Left renal cortex interstitium (tissue), 4 donors: ENCODE results near the gene HPSE2. TPM values are rescaled to one million over a fixed set of nuclear protein-coding genes. Genes with fewer than 3 reads are reported as not detected.
A peak's percentile ranks its signal among the peaks of the same experiment; 100 is the strongest.

Source experiments
- DNase-seq, 4 donors: peaks; one replicate each; pipeline ENCODE4 v3.0.0-alpha.2; 2013; ENCODE audit warnings: low read depth in 4 of 4, low spot score in 2 of 4, missing footprints in 1 of 4
- polyA plus RNA-seq, 4 donors: library from polyadenylated mRNA; unstranded; fragments of 120-200 nt; gene quantifications; one replicate each; pipeline ENCODE4 v1.2.1, GENCODE V29; 2013; ENCODE audit not compliant: insufficient read length in 4 of 4

Gene HPSE2
- polyA plus RNA-seq, 4 donors = 0.98 to 1.8 (median 1.3) TPM

- DNase-seq = no peak
Measured at GRCh38 chr10:98424295-98425254, 811.1 kb downstream of the HPSE2 start.

GRCh38 chr10:98423691-98424120 is 811.9 kb downstream of the HPSE2 start:
- no peak for DNase-seq

- no peak for DNase-seq
Measured at GRCh38 chr10:98422182-98422581, 813.5 kb downstream of the HPSE2 start.

- DNase-seq = no peak
Measured at GRCh38 chr10:98420786-98421185, 814.9 kb downstream of the HPSE2 start.

- no peak for DNase-seq
Measured at GRCh38 chr10:98419469-98420261, 816.0 kb downstream of the HPSE2 start.

GRCh38 chr10:98418665-98419468 is 816.8 kb downstream of the HPSE2 start:
- no peak for DNase-seq

GRCh38 chr10:98417973-98418664 is 817.5 kb downstream of the HPSE2 start:
- DNase-seq = no peak

GRCh38 chr10:98417481-98417959 is 818.1 kb downstream of the HPSE2 start:
- no peak for DNase-seq

- DNase-seq = no peak
Measured at GRCh38 chr10:98416606-98417388, 818.9 kb downstream of the HPSE2 start.

- no peak for DNase-seq
Measured at GRCh38 chr10:98415731-98416119, 819.9 kb downstream of the HPSE2 start.

- DNase-seq = peak; percentile 75 to 87 (median 82)
Measured at GRCh38 chr10:98414932-98415730, 820.5 kb downstream of the HPSE2 start, which contains the start of gene PYROXD2. Gene PYROXD2 (minus strand): TSS chr10:98415182. CDS start chr10:98415135, 47 bp downstream.

- DNase-seq = no peak
Measured at GRCh38 chr10:98414578-98414931, 821.1 kb downstream of the HPSE2 start.

GRCh38 chr10:98411768-98412167 is 823.9 kb downstream of the HPSE2 start:
- DNase-seq = no peak

- no peak for DNase-seq
Measured at GRCh38 chr10:98411166-98411565, 824.5 kb downstream of the HPSE2 start.

GRCh38 chr10:98410759-98411158 is 824.9 kb downstream of the HPSE2 start:
- no peak for DNase-seq

GRCh38 chr10:98410135-98410743 is 825.4 kb downstream of the HPSE2 start:
- no peak for DNase-seq

- DNase-seq = no peak
Measured at GRCh38 chr10:98408799-98409198, 826.9 kb downstream of the HPSE2 start.

- DNase-seq = no peak
Measured at GRCh38 chr10:98407744-98408241, 827.9 kb downstream of the HPSE2 start.
